Endometrium (tissue), 2 donors: Measurements from ENCODE around the gene PTPRC.
A peak's percentile ranks its signal among the peaks of the same experiment; 100 is the strongest.
"Not testable (repeated sequence)": the region's sequence is repeated elsewhere in the genome, so short reads cannot be mapped to it uniquely, and the experiment has no call there.

Experiments
- FAIRE-seq: peaks from 2 replicates; lab custom pipeline; 2012; peaks lifted over from hg19 to GRCh38; lab: Jason Lieb, UNC
- donor health status: control.
- donor health status: control.

PTPRC gene, protein sequence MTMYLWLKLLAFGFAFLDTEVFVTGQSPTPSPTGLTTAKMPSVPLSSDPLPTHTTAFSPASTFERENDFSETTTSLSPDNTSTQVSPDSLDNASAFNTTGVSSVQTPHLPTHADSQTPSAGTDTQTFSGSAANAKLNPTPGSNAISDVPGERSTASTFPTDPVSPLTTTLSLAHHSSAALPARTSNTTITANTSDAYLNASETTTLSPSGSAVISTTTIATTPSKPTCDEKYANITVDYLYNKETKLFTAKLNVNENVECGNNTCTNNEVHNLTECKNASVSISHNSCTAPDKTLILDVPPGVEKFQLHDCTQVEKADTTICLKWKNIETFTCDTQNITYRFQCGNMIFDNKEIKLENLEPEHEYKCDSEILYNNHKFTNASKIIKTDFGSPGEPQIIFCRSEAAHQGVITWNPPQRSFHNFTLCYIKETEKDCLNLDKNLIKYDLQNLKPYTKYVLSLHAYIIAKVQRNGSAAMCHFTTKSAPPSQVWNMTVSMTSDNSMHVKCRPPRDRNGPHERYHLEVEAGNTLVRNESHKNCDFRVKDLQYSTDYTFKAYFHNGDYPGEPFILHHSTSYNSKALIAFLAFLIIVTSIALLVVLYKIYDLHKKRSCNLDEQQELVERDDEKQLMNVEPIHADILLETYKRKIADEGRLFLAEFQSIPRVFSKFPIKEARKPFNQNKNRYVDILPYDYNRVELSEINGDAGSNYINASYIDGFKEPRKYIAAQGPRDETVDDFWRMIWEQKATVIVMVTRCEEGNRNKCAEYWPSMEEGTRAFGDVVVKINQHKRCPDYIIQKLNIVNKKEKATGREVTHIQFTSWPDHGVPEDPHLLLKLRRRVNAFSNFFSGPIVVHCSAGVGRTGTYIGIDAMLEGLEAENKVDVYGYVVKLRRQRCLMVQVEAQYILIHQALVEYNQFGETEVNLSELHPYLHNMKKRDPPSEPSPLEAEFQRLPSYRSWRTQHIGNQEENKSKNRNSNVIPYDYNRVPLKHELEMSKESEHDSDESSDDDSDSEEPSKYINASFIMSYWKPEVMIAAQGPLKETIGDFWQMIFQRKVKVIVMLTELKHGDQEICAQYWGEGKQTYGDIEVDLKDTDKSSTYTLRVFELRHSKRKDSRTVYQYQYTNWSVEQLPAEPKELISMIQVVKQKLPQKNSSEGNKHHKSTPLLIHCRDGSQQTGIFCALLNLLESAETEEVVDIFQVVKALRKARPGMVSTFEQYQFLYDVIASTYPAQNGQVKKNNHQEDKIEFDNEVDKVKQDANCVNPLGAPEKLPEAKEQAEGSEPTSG (N-terminal part only)

DNA sequence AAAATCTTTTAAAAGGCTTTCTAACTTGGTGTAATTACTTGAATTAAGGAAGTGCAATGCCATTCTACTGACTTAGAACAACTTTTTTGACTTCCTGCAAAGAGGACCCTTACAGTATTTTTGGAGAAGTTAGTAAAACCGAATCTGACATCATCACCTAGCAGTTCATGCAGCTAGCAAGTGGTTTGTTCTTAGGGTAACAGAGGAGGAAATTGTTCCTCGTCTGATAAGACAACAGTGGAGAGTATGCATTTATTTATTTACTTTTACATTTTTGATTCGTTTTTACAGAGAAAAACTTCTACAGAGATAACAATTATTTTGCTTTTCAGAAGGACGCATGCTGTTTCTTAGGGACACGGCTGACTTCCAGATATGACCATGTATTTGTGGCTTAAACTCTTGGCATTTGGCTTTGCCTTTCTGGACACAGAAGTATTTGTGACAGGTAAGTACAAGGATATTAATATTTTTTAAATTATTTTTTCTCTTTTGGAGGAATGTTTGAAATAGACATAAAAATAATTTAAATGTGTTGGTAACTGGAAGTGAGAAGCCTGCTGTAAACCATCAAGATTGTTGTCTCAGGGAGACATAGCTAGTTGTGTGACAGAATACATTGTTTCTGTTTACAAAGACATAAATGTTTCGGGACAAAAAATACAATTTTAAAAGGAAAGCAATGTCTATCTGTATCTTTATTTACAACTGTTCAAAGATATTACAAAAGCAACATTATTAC, at the start of gene PTPRC:
Gene PTPRC, plus strand, starts transcription at position 147 of the 742 bp plus-strand sequence. Its CDS starts 229 bp downstream, at position 376.
- FAIRE-seq: peak; percentile 41

GRCh38 chr1:198590454-198590853, 48.4 kb upstream of the PTPRC start:
- no peak for FAIRE-seq

- no peak for FAIRE-seq
Measured at GRCh38 chr1:198595765-198596164, 43.1 kb upstream of the PTPRC start.

DNA sequence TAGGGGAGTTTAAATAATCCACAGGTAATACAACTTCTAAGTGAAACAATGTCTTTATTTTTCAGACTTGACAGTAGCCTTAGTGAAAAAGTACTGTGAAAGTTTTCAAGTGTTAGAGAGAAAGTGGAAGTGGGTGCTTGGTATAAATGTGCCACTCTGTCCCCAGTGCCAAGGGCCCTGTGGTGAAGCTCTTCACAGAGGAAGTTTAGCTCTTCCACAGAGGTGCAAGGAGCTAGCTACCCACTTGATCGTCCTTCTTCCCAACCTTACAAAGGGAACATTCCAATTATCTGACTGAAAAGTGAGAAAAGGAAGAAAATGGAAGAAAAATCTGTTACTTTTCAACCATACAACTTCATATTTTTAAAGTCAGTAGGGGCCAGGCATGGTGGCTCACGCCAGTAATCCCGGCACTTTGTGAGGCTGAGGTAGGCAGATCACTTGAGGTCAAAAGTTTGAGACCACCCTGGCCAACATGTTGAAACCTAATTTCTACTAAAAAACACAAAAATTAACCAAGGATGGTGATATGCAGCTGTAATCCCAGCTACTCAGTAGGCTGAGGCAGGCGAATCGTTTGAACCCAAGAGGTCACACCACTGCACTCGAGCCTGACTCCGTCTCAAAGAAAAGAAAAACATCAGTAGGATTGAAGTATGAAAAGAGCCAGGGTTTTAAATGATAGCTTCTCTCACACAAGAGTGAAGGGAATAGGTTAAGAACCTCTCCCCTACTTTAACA, 41.0 kb upstream of the PTPRC start:
- no peak for FAIRE-seq

GRCh38 chr1:198598796-198599321, 40.0 kb upstream of the PTPRC start:
- no peak for FAIRE-seq

DNA sequence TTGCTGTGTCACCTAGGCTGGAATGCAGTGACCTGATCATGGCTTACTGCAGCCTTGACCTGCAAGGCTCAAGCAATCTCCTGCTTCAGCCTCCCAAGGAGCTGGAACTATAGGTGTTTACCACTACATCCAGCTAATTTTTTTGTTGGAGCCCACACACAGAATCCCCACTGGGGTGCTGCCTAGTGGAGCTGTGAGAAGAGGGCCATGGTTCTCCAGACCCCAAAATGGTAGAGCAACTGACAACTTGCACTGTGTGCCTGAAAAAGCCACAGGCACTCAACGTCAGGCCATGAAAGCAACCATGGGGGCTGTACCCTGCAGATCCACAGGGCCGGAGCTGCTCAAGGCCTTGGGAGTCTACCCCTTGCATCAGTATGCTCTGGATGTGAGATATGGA, 39.1 kb upstream of the PTPRC start:
- no peak for FAIRE-seq

DNA sequence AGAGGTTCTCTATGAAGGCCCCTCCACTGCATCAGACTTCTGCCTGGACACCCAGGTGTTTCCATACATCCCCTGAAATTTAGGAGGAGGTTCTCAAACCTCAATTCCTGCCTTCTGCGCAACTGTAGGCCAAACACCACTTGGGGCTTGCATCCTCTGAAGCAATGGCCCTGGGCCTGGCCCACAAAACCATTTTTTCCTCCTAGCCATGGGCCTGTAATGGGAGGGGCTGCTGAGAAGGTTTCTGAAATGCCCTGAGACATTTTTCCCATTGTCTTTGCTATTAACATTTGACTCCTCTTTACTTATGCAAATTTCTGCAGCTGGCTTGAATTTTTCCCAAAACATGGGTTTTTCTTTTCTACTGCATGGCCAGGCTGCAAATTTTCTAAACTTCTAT, 37.9 kb upstream of the PTPRC start:
- no peak for FAIRE-seq

GRCh38 chr1:198601310-198601709, 37.5 kb upstream of the PTPRC start:
- FAIRE-seq: not testable (repeated sequence)

DNA sequence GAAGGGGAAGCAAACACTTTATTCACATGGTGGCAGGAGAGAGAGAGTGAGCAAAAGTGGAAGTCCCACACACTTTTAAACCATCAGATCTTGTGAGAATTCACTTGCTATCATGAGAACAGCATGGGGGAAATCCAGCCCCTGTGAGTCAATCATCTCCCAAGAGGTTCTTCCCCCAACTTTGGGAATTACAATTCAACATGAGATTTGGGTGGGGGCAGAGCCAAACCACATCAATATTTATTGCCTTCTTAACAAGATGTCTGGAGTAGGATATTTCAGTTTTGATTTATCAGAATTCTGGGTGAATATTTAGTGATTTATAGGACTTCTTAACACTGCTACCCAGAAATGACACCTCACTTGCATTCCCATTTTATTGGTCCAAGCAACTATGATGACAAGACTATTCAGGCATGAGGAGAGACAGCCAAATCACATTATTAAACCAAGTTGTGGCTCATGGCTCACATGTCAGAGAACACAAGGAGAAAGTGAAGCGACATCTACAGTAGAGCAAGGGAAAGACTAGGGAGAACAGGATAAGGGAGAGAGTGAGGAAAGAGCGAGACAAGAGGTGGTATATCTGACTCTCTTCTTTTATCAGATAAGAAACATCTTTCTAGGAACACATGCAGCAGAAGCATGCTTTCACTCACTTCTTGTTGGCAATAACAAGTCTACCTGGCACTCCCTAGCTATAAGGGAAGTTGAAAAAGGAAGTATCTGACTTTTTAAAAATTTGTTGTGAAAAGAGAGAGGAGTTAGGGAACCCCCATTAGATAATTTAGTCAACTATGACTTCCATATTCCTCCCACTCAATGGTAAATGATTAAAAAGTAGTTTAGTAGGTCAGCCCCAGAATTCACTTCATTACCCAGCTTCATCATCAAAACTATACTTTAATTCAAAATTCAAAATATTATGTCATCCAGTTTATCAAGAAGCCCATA, 36.6 kb upstream of the PTPRC start:
- FAIRE-seq: no peak

DNA sequence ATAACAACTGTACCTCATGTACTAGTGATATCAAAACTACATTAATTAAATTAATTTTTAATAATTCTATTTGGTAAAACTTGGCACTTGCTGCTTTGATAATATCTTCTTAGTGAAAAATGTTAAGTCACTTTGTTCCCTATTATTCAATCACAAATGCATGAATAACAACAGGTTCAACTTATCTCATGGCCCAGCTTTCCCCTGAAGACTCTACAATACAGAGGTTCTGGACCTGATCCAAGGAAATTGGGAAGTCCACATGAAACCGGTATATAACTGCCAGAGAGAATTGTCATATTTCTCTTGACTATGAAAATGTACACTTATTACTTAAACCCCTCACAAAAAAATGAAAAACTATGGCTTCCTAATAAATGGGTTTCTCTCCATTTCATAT, 33.9 kb upstream of the PTPRC start:
- FAIRE-seq: no peak

GRCh38 chr1:198605406-198605805, 33.4 kb upstream of the PTPRC start:
- FAIRE-seq: no peak

GRCh38 chr1:198606020-198606438, 32.8 kb upstream of the PTPRC start:
- FAIRE-seq: no peak

GRCh38 chr1:198607714-198608113, 31.1 kb upstream of the PTPRC start:
- no peak for FAIRE-seq

GRCh38 chr1:198610362-198610761, 28.5 kb upstream of the PTPRC start:
- FAIRE-seq: peak; percentile 72

GRCh38 chr1:198611219-198611618, 27.6 kb upstream of the PTPRC start:
- no peak for FAIRE-seq

DNA sequence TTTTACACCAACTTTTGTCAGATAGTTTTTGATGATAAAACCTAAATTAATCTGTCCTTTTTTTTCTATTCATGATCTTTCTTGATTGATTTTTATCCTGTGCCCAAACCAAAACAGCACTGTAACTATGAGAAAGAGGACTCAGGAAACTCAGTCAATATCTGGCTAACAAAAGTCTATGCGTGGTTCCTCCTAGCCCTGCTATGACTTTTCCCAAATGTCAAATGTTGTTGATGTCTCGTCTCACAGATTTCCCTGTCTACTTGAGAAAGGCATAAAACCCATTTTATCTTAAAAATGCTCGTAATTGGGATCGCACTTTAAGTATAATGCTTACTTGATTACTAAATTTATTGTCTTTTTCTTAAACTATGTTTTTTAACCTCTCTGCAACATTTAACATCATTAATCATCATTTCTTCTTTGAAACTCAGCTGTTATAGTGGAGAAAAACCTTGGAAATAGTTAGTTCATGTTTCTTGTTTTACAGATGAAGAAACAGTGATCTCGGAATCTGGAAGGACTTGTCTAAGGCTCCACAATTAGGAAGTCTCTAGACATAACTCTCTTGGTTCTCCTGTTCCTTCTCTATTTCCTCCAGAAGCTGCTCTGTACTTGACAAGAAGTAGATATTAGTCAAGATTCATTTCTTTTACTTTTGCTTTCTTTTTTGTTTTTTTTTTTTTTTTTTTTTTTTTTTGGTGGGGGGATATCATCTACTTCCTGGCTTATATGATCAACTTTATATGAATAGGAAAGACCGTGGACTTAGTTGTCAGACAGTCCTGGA, 26.2 kb upstream of the PTPRC start:
- peak; percentile 23 for FAIRE-seq

DNA sequence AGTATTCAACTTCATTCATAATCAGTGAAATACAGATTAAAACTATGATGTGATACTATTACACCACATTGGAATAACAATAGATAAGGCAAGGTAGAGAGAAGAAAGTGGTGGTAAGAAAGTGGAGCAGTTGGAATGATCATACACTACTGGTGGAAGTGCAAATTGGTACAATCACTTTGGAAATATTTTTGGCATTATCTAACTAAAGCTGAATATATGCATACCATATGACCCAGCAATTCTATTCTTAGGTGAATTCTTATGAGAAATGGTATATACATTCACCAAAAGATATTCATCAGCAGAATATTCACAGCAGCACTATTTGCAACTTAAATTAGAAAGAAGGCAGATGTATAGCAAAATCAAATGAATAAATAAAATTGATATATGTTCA, 21.4 kb upstream of the PTPRC start:
- no peak for FAIRE-seq

GRCh38 chr1:198619375-198620140, 19.3 kb upstream of the PTPRC start:
- no peak for FAIRE-seq
